K562 (cell line): Measurements from ENCODE around the gene NDUFA6. TPM values are rescaled to one million over a fixed set of nuclear protein-coding genes. Genes with fewer than 3 reads are reported as not detected.

ENCODE experiments used
- ATF2 ChIP-seq: sonication (generic); formaldehyde crosslinking; IDR thresholded peaks from 2 replicates; pipeline ENCODE4 v1.8.1; 2022; ENCODE audit warnings: missing genetic modification reagents
- CSDE1 ChIP-seq, 2 experiments: fragments of 450-650 bp; IDR thresholded peaks; 2 replicates each; pipeline ENCODE4 v1.6.1; 2016; ENCODE audit warnings: mild to moderate bottlenecking in 1 of 2
- CTBP1 ChIP-seq: fragments of 450-650 bp; IDR thresholded peaks from 2 replicates; pipeline ENCODE4 v1.6.1; 2016; ENCODE audit warnings: borderline replicate concordance
- CXXC5 ChIP-seq: fragments of 250-450 bp; sonication (Bioruptor Pico); IDR thresholded peaks from 2 replicates; pipeline ENCODE4 v1.8.0; 2022; ENCODE audit warnings: inconsistent platforms, mild to moderate bottlenecking, moderate library complexity
- ELF4 ChIP-seq: fragments of 450-650 bp; formaldehyde crosslinking; IDR thresholded peaks from 2 replicates; pipeline ENCODE4 v1.4.0; 2022; ENCODE audit warnings: missing genetic modification characterization
- MAFK ChIP-seq: IDR thresholded peaks from 2 replicates; pipeline ENCODE4 v1.6.1; 2011; ENCODE audit warnings: low read length, improper control_type of control experiment
- PHF20 ChIP-seq: fragments of 450-650 bp; IDR thresholded peaks from 2 replicates; pipeline ENCODE4 v1.6.1; 2018; ENCODE audit not compliant: partially characterized antibody
- PHF21A ChIP-seq: fragments of 450-650 bp; IDR thresholded peaks from 2 replicates; pipeline ENCODE4 v1.6.1; 2017; ENCODE audit warnings: low read depth, borderline replicate concordance
- PHF8 ChIP-seq: fragments of 200-600 bp; sonication (generic); IDR thresholded peaks from 2 replicates; pipeline ENCODE4 v1.6.1; 2012; ENCODE audit warnings: mixed run types, mild to moderate bottlenecking, inconsistent platforms, low read length, moderate library complexity, borderline replicate concordance
- PRDM10 ChIP-seq: fragments of 450-650 bp; IDR thresholded peaks from 2 replicates; pipeline ENCODE4 v1.6.1; 2018; ENCODE audit not compliant: partially characterized antibody
- PRMT5 ChIP-seq: sonication (generic); formaldehyde crosslinking; IDR thresholded peaks from 2 replicates; pipeline ENCODE4 v1.5.0; 2020; ENCODE audit warnings: missing genetic modification reagents
- RNF219 ChIP-seq: fragments of 250-450 bp; sonication (Bioruptor Pico); IDR thresholded peaks from 2 replicates; pipeline ENCODE4 v1.5.0; 2022; ENCODE audit warnings: mild to moderate bottlenecking
- SIN3B ChIP-seq: fragments of 450-650 bp; IDR thresholded peaks from 2 replicates; pipeline ENCODE4 v1.6.1; 2017; ENCODE audit warnings: low read depth, mild to moderate bottlenecking, moderate library complexity
- SMARCB1 ChIP-seq: IDR thresholded peaks from 2 replicates; pipeline ENCODE4 v1.6.1; 2011; ENCODE audit warnings: improper control_type of control experiment, low read depth; ENCODE audit not compliant: insufficient read length
- SREBF2 ChIP-seq: sonication (generic); formaldehyde crosslinking; IDR thresholded peaks from 2 replicates; pipeline ENCODE4 v1.4.0; 2020; ENCODE audit warnings: mild to moderate bottlenecking, missing genetic modification reagents
- SRSF1 ChIP-seq: fragments of 200-400 bp; formaldehyde crosslinking; IDR thresholded peaks from 2 replicates; pipeline ENCODE4 v1.6.1; 2017; ENCODE audit warnings: mild to moderate bottlenecking, low read depth, low read length, moderate library complexity
- TAF9B ChIP-seq: fragments of 450-650 bp; IDR thresholded peaks from 2 replicates; pipeline ENCODE4 v1.6.1; 2018; ENCODE audit warnings: mild to moderate bottlenecking; ENCODE audit not compliant: partially characterized antibody
- TFAM ChIP-seq: fragments of 250-450 bp; sonication (Bioruptor Pico); conservative IDR thresholded peaks from 2 replicates; pipeline ENCODE4 v1.5.0; 2021; ENCODE audit warnings: mild to moderate bottlenecking, moderate library complexity
- ZNF280B ChIP-seq: fragments of 250-450 bp; sonication (Bioruptor Pico); IDR thresholded peaks from 2 replicates; pipeline ENCODE4 v1.5.1; 2021; ENCODE audit warnings: mild to moderate bottlenecking
- ZNF766 ChIP-seq: fragments of 200-800 bp; sonication (Bioruptor generic); conservative IDR thresholded peaks from 2 replicates; pipeline ENCODE4 v1.6.1; 2016; ENCODE audit warnings: missing genetic modification characterization, missing compliant biosample characterization
- polyA plus RNA-seq, 8 experiments: library from polyadenylated mRNA; depleted of rRNA in 4 of 8; stranded (reverse) in 5 of 8; unstranded in 3 of 8; fragments of >200 nt; fragmentation: Nextera tagmentation in 2 of 8; fragmentation: Illumina TruSeq in 1 of 8; extraction: Ambion mirVana in 2 of 8; extraction: Trizol in 1 of 8; gene quantifications; 2 replicates each; pipeline versions ENCODE4 v1.2.1 to v1.2.3, GENCODE V29; 2011 to 2014; ENCODE audit warnings: inconsistent platforms in 1 of 8, missing spikeins in 1 of 8
- total RNA-seq, 7 experiments: library from RNA; depleted of rRNA in 6 of 7; stranded (reverse); fragments of >200 nt in 6 of 7; fragmentation: Illumina TruSeq in 2 of 7; extraction: Trizol in 2 of 7; gene quantifications; 2 replicates each; pipeline versions ENCODE4 v1.2.1 to v1.2.3, GENCODE V29; 2011 to 2021; ENCODE audit warnings: low replicate concordance in 1 of 7

NDUFA6 gene
- total and polyA plus RNA-seq, 9 of the 15 experiments (the other 6 are each of a cell fraction or from before 2014, with no cell fraction given) = 90.0 to 474 (median 128) TPM

GRCh38 chr22:42070517-42071422 lies 19.8 kb downstream of the NDUFA6 start, which contains the start of gene NAGA (continued):
- TF ChIP-seq CXXC5 (CRISPR knock-in tag) (peak; percentile 80), SMARCB1 (no peak), SRSF1 (no peak), MAFK (no peak), TFAM (no peak), PRMT5 (CRISPR knock-in tag) (no peak), ATF2 (no peak), RNF219 (CRISPR knock-in tag) (no peak), TAF9B (no peak), PHF21A (no peak), ZNF766 (CRISPR knock-in tag) (no peak), PHF8 (peak; percentile 88; the same call in 1 of the 2 replicates), SREBF2 (CRISPR knock-in tag) (no peak), PHF20 (peak; percentile 43), CSDE1 (IDR thresholded peaks at IDR 0.05) (no peak), ELF4 (CRISPR knock-in tag) (no peak), ZNF280B (no peak), SIN3B (no peak), PRDM10 (peak; percentile 37), CTBP1 (peak; percentile 67; the same call in 1 of the 2 replicates)
